ENCODE measurements around the gene CAPRIN2. TPM values are rescaled to one million over a fixed set of nuclear protein-coding genes. Genes with fewer than 3 reads are reported as not detected.

Gene CAPRIN2
- total RNA-seq, 1 experiment from 2014 or later, result 123 TPM

- H3K79me1 ChIP-seq (ENCODE audit: insufficient read depth, low read depth, low read length, poor library complexity, severe bottlenecking), result no peaks in the 10 kb centered on the region
- H3K9me3 ChIP-seq (ENCODE audit: control insufficient read depth, low read depth, low read length), result no peaks in the 10 kb centered on the region
- H2AK5ac ChIP-seq (ENCODE audit: insufficient read length, low read length), result no peak overlapping the region
- no peak for DNase-seq
- H3K36me3 Mint-ChIP-seq (ENCODE audit: insufficient read depth in 1 of 3, low read depth in 3 of 3), result peaks cover 0 to 13% (median 8%) of the 10 kb centered on the region in 3 experiments; a peak in 3 of 7 replicates
- H3K27me3 Mint-ChIP-seq (ENCODE audit: low read depth), result no peaks in the 10 kb centered on the region
- no CpG with 5 or more reads among the region's 4 CpGs for WGBS (ENCODE audit: extremely low coverage, insufficient read length, low lambda C conversion rate)
- no peak overlapping the region for H2BK12ac ChIP-seq (ENCODE audit: insufficient read length, low read depth, low read length)
- no peak overlapping the region for H4K5ac ChIP-seq (ENCODE audit: insufficient read length, low read depth, low read length)
- no peak overlapping the region for H4K8ac ChIP-seq (replicated peaks; ENCODE audit: insufficient read length, low read depth, low read length)
- H3K4me3 Mint-ChIP-seq, result no peak overlapping the region
- no peak overlapping the region for H3K4ac ChIP-seq (ENCODE audit: low read depth, low read length)
- H2BK15ac ChIP-seq (ENCODE audit: low read depth, low read length), result no peak overlapping the region
- H3K4me2 ChIP-seq (ENCODE audit: insufficient read depth, insufficient read length, low read length), result no peak overlapping the region
- no peak overlapping the region for H3K27ac ChIP-seq (ENCODE audit: insufficient read length, low read depth, low read length)
- no peak overlapping the region for H3T11ph ChIP-seq (ENCODE audit: low read length)
- H3K23ac ChIP-seq (ENCODE audit: insufficient read length, low read depth, low read length), result no peak overlapping the region
- H3K27ac Mint-ChIP-seq, result no peak overlapping the region
- no peak overlapping the region for H3K56ac ChIP-seq (ENCODE audit: insufficient read length, low read depth, low read length)
- H2BK120ac ChIP-seq (ENCODE audit: low read depth, low read length, poor library complexity, severe bottlenecking), result no peak overlapping the region
- no peak overlapping the region for H3K14ac ChIP-seq (ENCODE audit: insufficient read depth, low read length)
- no peak overlapping the region for H3K9ac ChIP-seq (ENCODE audit: extremely low read depth, insufficient read length, low read length)
- TF ChIP-seq CTCF (conservative IDR thresholded peaks at IDR 0.05), result no peak
- no peak overlapping the region for H3K18ac ChIP-seq (ENCODE audit: insufficient read length, low read depth, low read length)
- no peak overlapping the region for H2AFZ ChIP-seq (ENCODE audit: low read length)
- no peaks in the 10 kb centered on the region for H4K20me1 ChIP-seq (ENCODE audit: control insufficient read depth, insufficient read depth, insufficient read length)
- no peak overlapping the region for H2BK20ac ChIP-seq (ENCODE audit: low read depth, low read length, poor library complexity, severe bottlenecking)
- H3K27me3 ChIP-seq (ENCODE audit: insufficient read depth, low read length), result no peaks in the 10 kb centered on the region
- H3K4me1 Mint-ChIP-seq, result peaks cover 27% of the 10 kb centered on the region in 2 experiments
- peaks cover 5 to 7% of the 10 kb centered on the region in 2 experiments; a peak in 3 of 5 replicates for H3K9me3 Mint-ChIP-seq
- no peak overlapping the region for H2BK5ac ChIP-seq (ENCODE audit: insufficient read length, low read length)
- no peak overlapping the region for H4K91ac ChIP-seq (ENCODE audit: insufficient read length, low read depth, low read length)
- peaks cover 9% of the 10 kb centered on the region for H3K23me2 ChIP-seq (ENCODE audit: insufficient read length, low read depth, low read length, poor library complexity, severe bottlenecking)
- peaks cover 5% of the 10 kb centered on the region for H3K4me1 ChIP-seq (ENCODE audit: insufficient read depth, low read length)
- peaks cover 8% of the 10 kb centered on the region; the same call in 1 of the 2 replicates for H3K79me2 ChIP-seq (ENCODE audit: insufficient read depth, low read length)
Observed at GRCh38 chr12:30757316-30757715, 2.6 kb upstream of the CAPRIN2 start.

Measured in H9 (cell line).